Measurements from ENCODE around the gene BMX. TPM values are rescaled to one million over a fixed set of nuclear protein-coding genes. Genes with fewer than 3 reads are reported as not detected.

BMX gene
- total RNA-seq, 1 experiment from 2014 or later, result not detected

DNA sequence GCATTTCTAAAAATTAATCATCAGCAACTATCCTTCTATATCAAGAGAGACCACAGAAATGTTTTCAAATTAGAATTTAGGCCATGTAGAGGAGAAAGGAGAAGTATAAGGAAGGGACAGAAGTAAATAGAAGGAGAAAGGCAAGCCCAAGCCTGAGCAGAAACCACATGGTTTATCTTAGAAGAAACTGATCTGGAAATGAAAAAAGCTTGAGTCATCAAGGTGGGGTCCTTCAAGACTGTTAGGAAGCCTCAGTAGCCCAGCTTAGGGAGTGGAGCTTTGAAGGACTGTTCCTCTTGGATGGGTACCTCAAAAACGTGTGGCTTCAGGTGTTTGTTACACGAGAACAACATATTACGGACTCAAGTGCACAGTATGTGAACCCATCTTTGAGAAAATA, 4.5 kb downstream of the BMX start:
- no peaks in the 10 kb centered on the region for H3K79me2 ChIP-seq (ENCODE audit: low read depth)
- H3K4me3 ChIP-seq, result no peak overlapping the region
- intact Hi-C loops (cut with micrococcal nuclease; ENCODE audit: unreplicated experiment), result no loop called here
- H3F3A ChIP-seq (ENCODE audit: insufficient read depth, low read depth), result no peaks in the 10 kb centered on the region
- ChIA-PET POLR2A (ENCODE audit: unreplicated experiment) (interaction anchor here (0.5 kb wide), 1 partner anchor 156 kb away, joined by 3 read pairs; no protein-coding TSS in a partner anchor), CTCF (interaction anchor here (0.5 kb wide), 1 partner anchor 90 kb away, joined by 3 read pairs; no protein-coding TSS in a partner anchor)
- DNase-seq, result no peak
- no peaks in the 10 kb centered on the region for H3K9me2 ChIP-seq (ENCODE audit: insufficient read depth)
- no peak overlapping the region; the same call in 1 of the 2 replicates for H3K27ac ChIP-seq
- no peaks in the 10 kb centered on the region for H3K9me3 ChIP-seq (ENCODE audit: insufficient read depth, low read depth)
- no peak overlapping the region for H3K4me2 ChIP-seq
- no peaks in the 10 kb centered on the region for H4K20me1 ChIP-seq (ENCODE audit: insufficient read depth)
- BruUV-seq (replicated peaks), result no TSS peak
- no peaks in the 10 kb centered on the region for H3K36me3 ChIP-seq (ENCODE audit: low read depth)
- no peak overlapping the region for H2AFZ ChIP-seq
- H3K4me1 ChIP-seq (replicated peaks; ENCODE audit: insufficient read depth), result peaks cover 10% of the 10 kb centered on the region; the same call in 1 of the 2 replicates
- TF ChIP-seq EZH2 (IDR thresholded peaks at IDR 0.05; ENCODE audit: low read depth), result no peak
- TF ChIP-seq, protein P1, sequence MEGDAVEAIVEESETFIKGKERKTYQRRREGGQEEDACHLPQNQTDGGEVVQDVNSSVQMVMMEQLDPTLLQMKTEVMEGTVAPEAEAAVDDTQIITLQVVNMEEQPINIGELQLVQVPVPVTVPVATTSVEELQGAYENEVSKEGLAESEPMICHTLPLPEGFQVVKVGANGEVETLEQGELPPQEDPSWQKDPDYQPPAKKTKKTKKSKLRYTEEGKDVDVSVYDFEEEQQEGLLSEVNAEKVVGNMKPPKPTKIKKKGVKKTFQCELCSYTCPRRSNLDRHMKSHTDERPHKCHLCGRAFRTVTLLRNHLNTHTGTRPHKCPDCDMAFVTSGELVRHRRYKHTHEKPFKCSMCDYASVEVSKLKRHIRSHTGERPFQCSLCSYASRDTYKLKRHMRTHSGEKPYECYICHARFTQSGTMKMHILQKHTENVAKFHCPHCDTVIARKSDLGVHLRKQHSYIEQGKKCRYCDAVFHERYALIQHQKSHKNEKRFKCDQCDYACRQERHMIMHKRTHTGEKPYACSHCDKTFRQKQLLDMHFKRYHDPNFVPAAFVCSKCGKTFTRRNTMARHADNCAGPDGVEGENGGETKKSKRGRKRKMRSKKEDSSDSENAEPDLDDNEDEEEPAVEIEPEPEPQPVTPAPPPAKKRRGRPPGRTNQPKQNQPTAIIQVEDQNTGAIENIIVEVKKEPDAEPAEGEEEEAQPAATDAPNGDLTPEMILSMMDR (conservative IDR thresholded peaks at IDR 0.05), result no peak
- H3K27me3 ChIP-seq (ENCODE audit: insufficient read depth, low read depth), result no peaks in the 10 kb centered on the region

DNA sequence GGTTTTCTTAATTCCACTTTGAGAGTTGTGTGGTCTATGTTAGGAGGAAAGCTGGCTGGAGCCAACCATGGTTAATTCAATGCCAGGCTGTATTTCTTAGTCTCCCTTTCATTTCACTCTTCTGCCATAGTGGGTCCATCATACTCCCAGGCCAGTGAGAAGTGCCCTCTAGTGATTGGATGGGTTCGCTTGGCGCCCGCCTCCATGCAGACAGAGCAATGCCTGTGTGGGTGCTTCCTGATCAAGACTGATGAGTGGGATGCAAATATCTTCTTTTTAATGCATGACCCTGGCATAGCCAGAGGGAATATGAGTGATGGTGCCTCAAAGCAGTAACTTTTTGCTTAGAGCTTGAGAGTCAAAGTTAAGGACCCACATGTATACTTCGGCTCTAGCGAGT, 6.4 kb downstream of the BMX start:
- no peaks in the 10 kb centered on the region for H3K27me3 ChIP-seq (ENCODE audit: insufficient read depth, low read depth)
- H3K27ac ChIP-seq, result no peak overlapping the region
- H2AFZ ChIP-seq, result no peak overlapping the region
- no peaks in the 10 kb centered on the region for H3K79me2 ChIP-seq (ENCODE audit: low read depth)
- CTCF ChIA-PET, result interaction anchor here (0.6 kb wide), 1 partner anchor 8 kb away, joined by 8 read pairs; no protein-coding TSS in a partner anchor
- no peaks in the 10 kb centered on the region for H3K9me3 ChIP-seq (ENCODE audit: insufficient read depth, low read depth)
- peaks cover 10% of the 10 kb centered on the region; the same call in 1 of the 2 replicates for H3K4me1 ChIP-seq (replicated peaks; ENCODE audit: insufficient read depth)
- intact Hi-C loops (cut with micrococcal nuclease; ENCODE audit: unreplicated experiment), result no loop called here
- H4K20me1 ChIP-seq (ENCODE audit: insufficient read depth), result no peaks in the 10 kb centered on the region
- no peak overlapping the region for H3K4me2 ChIP-seq
- no peaks in the 10 kb centered on the region for H3K36me3 ChIP-seq (ENCODE audit: low read depth)
- no peaks in the 10 kb centered on the region for H3F3A ChIP-seq (ENCODE audit: insufficient read depth, low read depth)
- DNase-seq, result no peak
- no peak overlapping the region for H3K4me3 ChIP-seq
- TF ChIP-seq EZH2 (IDR thresholded peaks at IDR 0.05; ENCODE audit: low read depth), result no peak
- TF ChIP-seq, protein P1 (conservative IDR thresholded peaks at IDR 0.05), result no peak
- BruUV-seq (replicated peaks), result no TSS peak
- no peaks in the 10 kb centered on the region for H3K9me2 ChIP-seq (ENCODE audit: insufficient read depth)
- POLR2A ChIA-PET (ENCODE audit: unreplicated experiment), result no interaction called here

DNA sequence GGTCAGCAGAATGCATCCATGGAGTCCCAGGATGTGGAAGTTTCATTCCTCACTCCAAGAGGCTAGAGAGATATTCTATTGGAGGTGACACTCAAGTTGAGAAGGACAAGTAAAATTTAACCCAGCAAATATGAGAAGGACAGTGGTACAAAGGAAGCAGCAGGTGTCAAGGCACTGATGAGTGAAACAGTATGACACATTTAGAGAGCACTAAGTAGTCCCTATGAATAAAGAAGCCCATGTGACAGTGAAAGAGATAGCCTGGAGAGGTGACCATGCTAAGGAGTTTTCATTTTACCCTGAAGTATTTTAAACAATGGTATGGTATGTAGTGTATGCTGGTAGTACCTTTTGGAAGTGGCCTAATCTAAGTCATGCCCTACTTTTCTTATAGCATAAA, 9.2 kb downstream of the BMX start:
- no peak for TF ChIP-seq EZH2 (IDR thresholded peaks at IDR 0.05; ENCODE audit: low read depth)
- TF ChIP-seq, protein P1 (conservative IDR thresholded peaks at IDR 0.05), result no peak
- no peak overlapping the region for H3K4me2 ChIP-seq
- CTCF ChIA-PET, result no interaction called here
- H3K79me2 ChIP-seq (ENCODE audit: low read depth), result no peaks in the 10 kb centered on the region
- no peaks in the 10 kb centered on the region for H3K9me3 ChIP-seq (ENCODE audit: insufficient read depth, low read depth)
- H3F3A ChIP-seq (ENCODE audit: insufficient read depth, low read depth), result no peaks in the 10 kb centered on the region
- no peaks in the 10 kb centered on the region for H3K36me3 ChIP-seq (ENCODE audit: low read depth)
- POLR2A ChIA-PET (ENCODE audit: unreplicated experiment), result no interaction called here
- no TSS peak for BruUV-seq (replicated peaks)
- intact Hi-C loops (cut with micrococcal nuclease; ENCODE audit: unreplicated experiment), result no loop called here
- no peak overlapping the region for H2AFZ ChIP-seq
- H4K20me1 ChIP-seq (ENCODE audit: insufficient read depth), result no peaks in the 10 kb centered on the region
- no peaks in the 10 kb centered on the region for H3K9me2 ChIP-seq (ENCODE audit: insufficient read depth)
- no peak for DNase-seq
- H3K4me3 ChIP-seq, result no peak overlapping the region
- H3K4me1 ChIP-seq (replicated peaks; ENCODE audit: insufficient read depth), result peaks cover 7% of the 10 kb centered on the region; the same call in 1 of the 2 replicates
- no peak overlapping the region for H3K27ac ChIP-seq
- no peaks in the 10 kb centered on the region for H3K27me3 ChIP-seq (ENCODE audit: insufficient read depth, low read depth)
